VCaP (cell line): ENCODE data around the gene ATP5MK.
A peak's percentile ranks its signal among the peaks of the same experiment; 100 is the strongest.
"Not testable (repeated sequence)": the region's sequence is repeated elsewhere in the genome, so short reads cannot be mapped to it uniquely, and the experiment has no call there.

Experiments
- H3K27ac ChIP-seq: fragments of 450-650 bp; 2 replicates; pipeline ENCODE4 v1.5.1; 2017
- CTCF ChIP-seq: fragments of 450-650 bp; conservative IDR thresholded peaks from 2 replicates; pipeline ENCODE4 v1.5.1; 2017; ENCODE audit warnings: mild to moderate bottlenecking, moderate library complexity

Gene ATP5MK

GRCh38 chr10:103367782-103368518 lies 28.3 kb downstream of the ATP5MK start, which contains the start of gene TAF5:
TSS of gene TAF5 (plus strand) at chr10:103367976. CDS start at chr10:103367990, 14 bp downstream.
- peak within 1 kb of the TSS; percentile 87 for H3K27ac ChIP-seq

GRCh38 chr10:103367379-103367781 lies 28.9 kb downstream of the ATP5MK start:
- no peak for TF ChIP-seq CTCF
- H3K27ac ChIP-seq: peak overlapping the region; percentile 87

More at GRCh38 chr10:103367782-103368518, 28.3 kb downstream of the ATP5MK start, which contains the start of gene TAF5:
- TF ChIP-seq CTCF: no peak

GRCh38 chr10:103360791-103361190 lies 35.5 kb downstream of the ATP5MK start:
- not testable (repeated sequence) for H3K27ac ChIP-seq

- H3K27ac ChIP-seq: not testable (repeated sequence)
Observed at GRCh38 chr10:103359493-103359892, 36.8 kb downstream of the ATP5MK start.

- TF ChIP-seq CTCF: no peak
- no peak overlapping the region for H3K27ac ChIP-seq
Observed at GRCh38 chr10:103355906-103356599, 40.2 kb downstream of the ATP5MK start.

GRCh38 chr10:103354567-103354966 lies 41.7 kb downstream of the ATP5MK start:
- H3K27ac ChIP-seq: not testable (repeated sequence)

GRCh38 chr10:103353281-103353680 lies 43.0 kb downstream of the ATP5MK start:
- H3K27ac ChIP-seq: no peak overlapping the region
- no peak for TF ChIP-seq CTCF

- peak; percentile 15; the same call in 1 of the 2 replicates for TF ChIP-seq CTCF
- peak within 1 kb of the TSS; percentile 81 for H3K27ac ChIP-seq
Observed at GRCh38 chr10:103350517-103351260, 45.6 kb downstream of the ATP5MK start, which contains the start of gene PCGF6. TSS of gene PCGF6 (minus strand) at chr10:103351140. CDS start at chr10:103351066, 74 bp downstream.
